HG02943 (cell line): ENCODE data around the gene IGFLR1.
"Not testable (repeated sequence)": the region's sequence is repeated elsewhere in the genome, so short reads cannot be mapped to it uniquely, and the experiment has no call there.

ENCODE experiments used
- ATAC-seq: cut with Tn5 transposase; IDR thresholded peaks from one replicate; pipeline ENCODE4 v1.9.1; 2021; ENCODE audit warnings: mild to moderate bottlenecking, low read depth, moderate library complexity; ENCODE audit not compliant: unreplicated experiment

The IGFLR1 gene

DNA sequence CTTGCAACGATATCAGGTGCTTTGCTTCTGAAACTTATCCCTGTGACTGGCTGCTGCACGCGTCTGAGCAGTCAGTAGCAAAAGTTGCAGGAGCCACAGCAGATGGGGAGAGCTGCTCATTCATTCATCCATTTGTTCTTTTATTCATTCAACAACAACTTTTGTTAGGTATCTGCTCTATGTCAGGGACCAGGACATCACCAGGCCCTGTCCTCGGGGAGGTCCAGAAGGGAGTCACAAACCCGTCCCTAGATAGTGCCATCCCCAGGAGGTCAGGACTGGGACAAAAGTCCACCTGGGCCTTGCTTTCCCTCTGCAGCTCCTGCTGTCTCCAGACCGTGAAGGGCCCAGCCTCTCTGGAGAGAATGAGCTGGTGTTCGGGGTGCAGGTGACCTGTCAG is 35.7 kb upstream of the IGFLR1 start:
- no peak for ATAC-seq

DNA sequence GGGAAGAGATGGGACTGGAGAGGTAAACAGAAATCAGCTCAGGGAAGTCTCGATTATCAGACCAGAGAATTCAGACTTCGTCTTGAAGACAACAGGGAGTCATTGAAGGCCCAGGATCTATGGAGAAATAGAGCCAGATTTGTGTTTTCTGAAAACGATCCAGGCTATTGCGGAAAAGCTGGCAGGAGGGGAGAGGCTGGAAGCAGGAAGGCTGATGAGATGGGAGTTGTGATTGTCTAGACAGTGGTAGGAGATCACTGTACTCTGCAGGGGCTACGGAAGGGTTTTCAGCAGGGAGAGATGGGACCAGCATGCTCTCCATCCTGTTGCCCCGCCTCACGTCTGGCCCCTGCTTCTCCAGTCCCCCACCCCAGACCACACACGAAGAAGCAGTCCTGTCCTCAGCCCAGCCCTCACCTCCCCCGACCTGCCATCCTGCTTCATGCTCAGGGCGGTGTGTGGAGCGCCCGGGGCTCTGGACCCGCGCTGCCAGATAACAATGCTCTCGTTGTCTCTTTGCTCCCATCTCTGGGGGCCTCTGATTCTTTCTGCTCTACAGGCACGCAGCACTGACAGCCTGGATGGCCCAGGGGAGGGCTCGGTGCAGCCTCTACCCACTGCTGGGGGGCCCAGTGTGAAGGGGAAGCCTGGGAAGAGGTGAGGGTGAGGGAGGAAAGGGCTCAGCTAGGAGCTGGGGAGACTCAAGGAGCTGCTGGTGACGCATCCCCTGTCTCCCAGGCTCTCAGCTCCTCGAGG is 35.0 kb upstream of the IGFLR1 start:
- ATAC-seq = no peak

DNA sequence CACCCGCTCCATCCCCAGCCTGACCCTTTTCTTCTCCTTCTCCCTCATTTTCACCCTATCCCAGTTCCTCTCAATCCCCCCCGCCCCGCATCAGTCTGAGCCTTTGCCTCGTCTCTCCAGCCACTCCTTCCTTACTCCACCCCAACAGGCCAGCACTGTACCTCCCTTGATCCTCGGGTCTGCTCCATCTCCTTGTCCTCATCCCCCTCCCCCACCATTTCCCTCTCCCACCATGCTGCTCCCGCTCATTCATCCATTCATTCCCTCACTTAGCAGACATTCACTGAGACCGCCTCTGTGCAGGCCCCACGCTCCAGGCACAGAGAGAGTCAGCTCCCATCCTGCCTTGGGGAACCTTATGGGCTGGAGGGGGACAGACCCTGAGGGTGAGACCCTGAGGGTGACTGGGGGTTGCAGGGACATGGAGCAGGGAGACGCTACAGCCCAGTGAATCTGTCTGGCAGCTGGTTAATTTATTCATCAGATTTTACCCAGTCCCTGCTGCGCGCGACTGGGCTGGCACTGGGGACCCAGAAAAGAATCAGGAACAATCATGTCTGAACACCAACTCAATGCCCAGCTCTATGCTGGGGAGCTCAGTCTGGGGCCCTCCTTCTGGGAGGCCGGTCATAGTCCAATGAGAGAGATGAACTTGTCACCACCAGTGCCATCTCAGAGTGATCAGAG is 34.0 kb upstream of the IGFLR1 start:
- ATAC-seq = no peak

DNA sequence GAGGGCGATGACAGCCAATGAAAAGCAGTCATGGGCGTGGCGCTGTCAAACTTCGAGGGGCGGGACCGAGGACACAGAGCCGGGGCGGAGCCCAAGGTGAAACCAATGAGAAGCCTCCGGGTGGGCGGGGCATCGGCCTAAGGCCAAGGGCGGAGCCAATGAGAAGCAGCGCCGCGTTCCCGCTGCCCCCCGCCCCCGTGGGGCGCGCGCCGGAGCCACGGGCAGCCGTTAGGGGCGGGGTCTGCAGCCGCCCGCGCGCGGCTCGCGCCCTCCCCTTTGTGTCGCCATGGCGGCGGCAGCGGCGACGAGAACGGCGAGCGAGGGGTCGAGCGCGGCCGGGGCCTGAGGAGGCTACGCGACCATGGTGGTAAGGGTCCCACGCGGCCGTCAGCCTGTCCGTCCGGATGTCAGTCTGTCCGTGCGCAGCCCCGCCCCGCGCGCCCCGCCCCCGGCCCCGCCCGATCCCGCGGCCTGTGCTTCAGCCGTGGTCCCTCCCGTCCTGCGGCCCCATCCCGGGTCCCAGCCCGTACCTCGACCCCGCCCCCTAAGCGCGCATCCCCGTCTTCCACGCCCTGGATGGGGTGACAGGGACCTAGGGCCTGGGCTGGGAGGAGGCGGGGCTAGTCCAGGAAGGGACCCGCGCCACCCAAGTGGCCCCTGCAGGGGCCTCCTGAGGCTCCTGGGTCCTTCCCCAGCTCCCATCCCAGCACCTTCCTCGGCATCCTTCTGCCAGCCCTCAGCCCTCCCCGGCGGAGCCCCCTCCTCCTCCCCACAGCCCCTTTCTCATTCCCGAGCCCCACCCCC is 33.2 kb upstream of the IGFLR1 start, which contains the start of gene ARHGAP33:
ARHGAP33 (plus strand) TSS at position 267 of the 804 bp plus-strand sequence; CDS start at position 362, 95 bp downstream.
- peak; percentile 76 for ATAC-seq

DNA sequence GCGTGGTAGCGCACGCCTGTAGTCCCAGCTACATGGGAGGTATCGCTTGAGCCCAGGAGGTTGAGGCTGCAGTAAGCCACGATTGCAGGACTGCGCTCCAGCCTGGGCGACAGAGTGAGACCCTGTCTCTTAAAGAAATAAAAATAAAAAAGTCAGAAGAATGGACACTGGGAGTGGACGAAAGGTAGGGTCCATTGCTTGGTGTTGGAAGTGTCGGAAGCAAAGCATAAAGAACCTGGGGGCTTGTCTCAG is 32.7 kb upstream of the IGFLR1 start:
- ATAC-seq = no peak

DNA sequence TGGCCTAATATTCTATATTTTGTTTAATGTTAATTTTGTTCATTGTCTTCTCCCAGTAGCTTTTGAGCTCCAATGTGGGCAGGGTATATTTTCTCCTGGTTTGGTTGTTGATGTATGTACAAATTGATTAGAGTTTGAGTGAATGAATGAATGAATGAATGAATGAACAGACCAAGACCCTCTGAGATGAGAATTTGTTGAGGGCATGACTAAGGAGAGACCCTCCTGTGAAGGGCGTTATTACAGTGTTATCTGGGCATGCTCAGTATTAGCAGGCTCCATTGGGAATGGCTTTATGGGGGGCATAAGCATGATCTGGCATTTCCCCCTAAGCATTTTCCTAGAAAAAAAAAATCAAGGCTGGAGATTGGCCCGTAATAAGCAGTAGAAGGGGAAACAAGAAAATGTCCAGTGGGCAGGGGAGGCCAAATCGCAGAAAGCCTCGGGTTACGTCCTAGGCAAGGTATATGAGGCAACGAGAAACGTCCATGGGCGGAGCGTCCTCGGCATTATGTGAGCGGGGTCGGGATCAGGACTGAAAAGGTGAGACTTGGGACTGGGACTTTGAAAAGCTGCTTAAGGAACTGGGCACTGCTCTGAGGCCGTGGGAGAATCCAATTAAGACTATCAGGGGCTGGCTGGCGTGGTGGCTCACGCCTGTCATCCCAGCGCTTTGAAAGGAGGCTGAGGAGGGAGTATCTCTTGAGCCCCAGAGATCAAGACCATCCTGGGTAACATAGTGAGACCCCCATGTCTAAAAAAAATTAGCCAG is 32.2 kb upstream of the IGFLR1 start:
- no peak for ATAC-seq

DNA sequence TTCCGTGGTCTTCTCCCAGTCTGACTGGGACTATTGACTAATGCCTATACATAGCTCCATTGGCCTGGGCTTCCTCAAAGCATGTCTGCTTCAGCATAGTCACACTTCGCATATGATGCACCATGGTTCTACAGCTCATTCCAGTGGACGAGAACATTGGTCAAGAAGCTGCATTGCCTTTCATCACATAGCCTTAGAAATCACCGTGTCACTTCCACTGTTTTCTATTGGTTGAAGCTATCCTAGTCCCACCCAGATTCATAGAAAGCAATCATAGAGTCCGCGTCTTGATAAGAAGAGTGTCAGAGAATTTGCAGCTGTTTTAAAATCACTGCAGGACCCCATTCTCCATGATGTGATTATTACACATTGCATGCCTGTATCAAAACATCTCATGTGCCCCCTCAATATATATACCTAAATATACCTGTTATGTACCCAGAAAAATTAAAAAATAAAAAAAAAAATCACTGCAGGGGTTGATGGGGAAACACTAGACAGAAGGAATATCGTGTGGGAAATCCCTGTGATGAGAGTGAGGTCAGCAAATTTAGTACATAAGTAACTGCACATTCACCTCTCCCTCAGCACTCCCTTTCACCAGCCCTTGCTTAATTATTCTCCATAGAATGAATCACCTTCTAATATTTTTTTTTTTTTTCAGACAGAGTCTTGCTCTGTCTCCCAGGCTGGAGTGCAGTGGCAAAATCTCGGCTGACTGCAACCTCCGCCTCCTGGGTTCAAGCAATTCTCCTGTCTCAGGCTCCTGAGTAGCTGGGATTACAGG is 31.0 kb upstream of the IGFLR1 start:
- ATAC-seq = no peak

DNA sequence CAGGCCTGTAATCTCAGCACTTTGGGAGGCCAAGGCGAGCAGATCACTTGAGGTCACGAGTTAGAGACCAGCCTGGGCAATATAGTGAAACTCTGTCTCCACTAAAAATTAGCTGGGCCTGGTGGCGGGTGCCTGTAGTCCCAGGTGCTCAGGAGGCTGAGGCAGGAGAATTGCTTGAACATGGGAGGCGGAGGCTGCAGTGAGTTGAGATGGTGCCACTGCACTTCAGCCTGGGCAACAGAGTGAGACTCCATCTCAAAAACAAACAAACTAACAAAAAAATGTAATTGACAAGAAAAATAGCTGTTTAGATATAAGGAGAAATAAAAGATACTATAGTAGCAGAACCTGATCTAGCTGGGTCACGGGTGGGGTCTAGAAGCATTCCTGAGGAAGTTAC is 30.1 kb upstream of the IGFLR1 start:
- not testable (repeated sequence) for ATAC-seq

DNA sequence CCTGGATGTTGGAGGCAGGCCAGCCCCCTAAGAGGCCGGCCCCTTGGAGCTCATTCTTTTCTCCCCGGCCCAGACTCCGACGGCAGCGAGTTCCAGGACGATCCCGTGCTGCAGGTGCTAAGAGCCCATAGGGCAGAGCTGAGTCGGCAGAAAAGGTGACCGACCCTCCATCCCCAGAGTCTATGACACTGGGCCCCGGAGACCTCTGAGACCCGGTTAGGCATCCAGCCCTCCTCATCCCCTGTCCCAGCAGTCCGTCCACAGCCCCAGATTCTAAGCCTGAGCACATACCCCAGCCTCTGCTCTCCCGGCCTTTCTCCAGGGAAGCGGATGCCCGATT is 25.8 kb upstream of the IGFLR1 start:
- no peak for ATAC-seq

DNA sequence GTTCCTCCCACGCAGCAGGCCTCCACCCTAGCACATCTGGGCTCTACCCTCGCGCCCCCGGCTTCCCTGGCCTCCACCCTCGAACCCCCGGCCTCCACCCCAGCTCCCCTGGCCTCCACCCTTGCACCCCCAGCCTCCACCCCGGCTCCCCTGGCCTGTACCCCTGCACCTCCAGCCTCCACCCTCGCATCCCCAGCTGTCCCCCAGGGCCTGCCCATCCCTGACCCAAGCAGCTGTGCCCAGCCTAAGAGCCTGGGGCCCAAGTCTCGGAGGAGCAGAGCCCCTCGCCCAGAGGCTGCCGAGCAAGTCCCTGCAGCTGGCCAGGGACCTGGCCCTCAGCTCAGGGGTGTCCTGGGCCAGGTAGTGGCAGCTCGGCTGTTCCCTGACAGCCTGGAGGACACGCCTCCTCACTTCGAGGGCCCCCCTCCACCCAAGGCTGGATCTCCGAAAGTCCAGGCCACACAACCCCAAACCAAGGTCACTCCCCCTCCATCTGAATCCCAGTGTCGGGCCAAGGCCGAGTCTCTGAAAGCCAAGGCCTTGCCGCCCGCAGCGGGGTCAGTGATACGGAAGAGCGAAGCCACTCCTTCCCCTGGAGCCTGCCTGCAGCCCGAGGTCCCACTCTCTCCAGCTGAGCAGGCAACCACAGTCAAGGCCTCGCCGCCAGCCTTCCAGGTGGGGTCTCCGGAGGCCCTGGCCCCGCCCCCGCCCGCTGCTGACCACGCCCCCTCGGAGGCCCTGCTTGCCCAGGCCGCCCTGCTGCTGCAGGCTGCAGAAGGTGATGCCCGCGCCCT is 25.2 kb upstream of the IGFLR1 start:
- ATAC-seq = no peak

DNA sequence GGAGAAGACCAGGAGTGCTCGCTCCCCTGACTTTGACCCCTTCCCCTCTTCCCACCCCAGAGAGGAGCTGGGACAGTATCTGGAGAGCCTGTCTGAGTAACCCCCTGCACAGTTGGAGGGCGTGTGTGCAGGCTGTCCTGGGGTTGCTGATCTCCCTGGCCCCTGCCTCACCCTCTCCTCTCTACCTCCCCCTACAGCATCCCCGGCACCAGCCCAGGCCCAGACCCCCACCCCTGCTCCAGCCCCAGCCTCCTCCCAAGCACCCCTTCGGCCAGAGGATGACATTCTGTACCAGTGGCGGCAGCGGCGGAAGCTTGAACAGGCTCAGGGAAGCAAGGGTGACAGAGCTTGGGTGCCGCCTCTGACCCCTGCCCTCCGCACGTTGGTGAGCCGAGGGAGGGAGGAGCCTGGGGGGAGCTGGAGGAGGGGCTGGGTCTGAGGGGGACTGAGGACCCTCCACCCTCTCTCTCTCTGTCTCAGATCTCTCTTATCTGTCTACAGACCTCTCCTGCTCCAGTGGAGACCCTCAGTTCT is 24.4 kb upstream of the IGFLR1 start:
- no peak for ATAC-seq

DNA sequence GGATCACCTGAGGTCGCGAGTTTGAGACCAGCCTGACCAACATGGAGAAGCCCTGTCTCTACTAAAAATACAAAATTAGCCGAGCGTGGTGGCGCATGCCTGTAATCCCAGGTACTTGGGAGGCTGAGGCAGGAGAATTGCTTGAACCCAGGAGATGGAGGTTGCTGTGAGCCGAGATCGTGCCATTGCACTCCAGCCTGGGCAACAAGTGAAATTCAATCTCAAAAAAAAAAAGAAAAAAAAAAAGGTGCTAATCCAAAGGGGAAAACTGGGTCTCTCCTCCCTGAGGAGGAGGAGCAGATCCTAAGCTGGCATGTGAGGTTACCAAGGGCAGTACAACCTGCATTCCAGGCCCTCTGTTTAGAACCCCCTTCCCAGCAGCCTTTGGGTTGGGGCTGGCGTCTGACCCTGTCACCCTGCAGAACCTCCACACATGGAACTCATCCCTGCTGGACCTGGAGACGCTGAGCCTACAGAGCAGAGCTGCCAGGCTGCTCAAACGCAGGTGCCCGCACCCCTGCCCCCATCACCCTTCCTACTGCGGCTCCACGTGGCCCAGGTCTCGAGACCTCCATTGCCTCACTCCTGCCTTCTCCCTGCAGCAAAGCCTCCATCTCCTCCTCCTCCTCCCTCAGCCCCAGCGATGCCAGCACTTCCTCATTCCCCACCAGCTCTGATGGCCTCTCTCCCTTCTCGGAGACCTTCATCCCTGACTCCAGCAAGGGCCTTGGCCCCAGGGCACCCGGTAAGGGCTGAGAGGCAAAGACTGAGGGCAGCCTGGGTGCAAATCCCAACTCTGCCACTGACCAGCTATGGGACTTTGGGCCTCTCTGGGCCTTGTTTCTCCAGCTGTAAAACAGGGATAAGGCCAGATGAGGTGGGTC is 22.4 kb upstream of the IGFLR1 start:
- ATAC-seq = no peak

DNA sequence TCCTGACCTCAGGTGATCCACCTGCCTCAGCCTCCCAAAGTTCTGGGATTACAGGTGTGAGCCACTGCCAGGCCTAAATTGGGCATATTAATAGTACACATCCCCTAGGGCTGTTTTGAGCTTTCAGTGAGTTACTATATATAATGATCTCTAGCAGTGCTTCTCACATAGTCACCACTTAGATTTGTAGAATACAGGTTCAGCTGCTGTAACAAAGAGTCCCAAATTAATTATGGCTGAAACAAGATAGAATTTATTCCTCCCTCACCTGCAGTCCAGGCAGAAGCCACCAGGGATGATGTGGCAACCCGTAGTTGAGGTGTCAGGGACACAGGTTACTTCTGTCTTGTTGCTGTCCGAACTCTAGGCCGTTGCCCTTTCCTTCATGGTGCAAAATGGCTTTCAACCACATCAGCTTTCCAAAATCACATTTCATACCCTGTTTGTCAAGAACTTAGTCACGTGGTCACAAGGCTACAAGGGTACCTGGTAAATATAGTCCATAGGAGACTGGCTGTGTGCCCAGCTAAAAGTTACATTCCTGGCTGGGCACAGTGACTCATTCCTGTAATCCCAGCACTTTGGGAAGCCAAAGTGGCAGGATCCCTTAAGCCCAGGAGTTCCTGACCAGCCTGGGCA is 18.6 kb upstream of the IGFLR1 start:
- ATAC-seq = no peak

DNA sequence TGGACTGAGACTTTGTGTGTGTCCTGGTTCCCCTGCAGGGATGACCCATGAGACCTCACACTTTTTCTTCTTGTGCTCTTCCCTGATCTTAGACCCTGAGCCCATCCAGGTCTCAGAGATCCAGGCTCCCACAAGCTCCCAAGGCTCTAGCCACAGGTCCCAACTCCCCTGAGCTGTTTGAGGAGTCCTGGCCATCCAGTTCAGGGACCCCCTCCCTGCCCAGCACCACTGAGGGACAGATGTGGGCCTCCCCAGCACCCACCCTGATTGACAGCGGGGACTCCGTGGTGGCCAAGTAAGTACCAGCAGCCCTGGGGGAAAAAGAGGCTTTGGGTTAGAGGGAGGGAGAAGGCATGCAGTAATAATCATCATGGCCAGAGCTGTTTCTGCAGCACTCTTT is 17.4 kb upstream of the IGFLR1 start:
- no peak for ATAC-seq

DNA sequence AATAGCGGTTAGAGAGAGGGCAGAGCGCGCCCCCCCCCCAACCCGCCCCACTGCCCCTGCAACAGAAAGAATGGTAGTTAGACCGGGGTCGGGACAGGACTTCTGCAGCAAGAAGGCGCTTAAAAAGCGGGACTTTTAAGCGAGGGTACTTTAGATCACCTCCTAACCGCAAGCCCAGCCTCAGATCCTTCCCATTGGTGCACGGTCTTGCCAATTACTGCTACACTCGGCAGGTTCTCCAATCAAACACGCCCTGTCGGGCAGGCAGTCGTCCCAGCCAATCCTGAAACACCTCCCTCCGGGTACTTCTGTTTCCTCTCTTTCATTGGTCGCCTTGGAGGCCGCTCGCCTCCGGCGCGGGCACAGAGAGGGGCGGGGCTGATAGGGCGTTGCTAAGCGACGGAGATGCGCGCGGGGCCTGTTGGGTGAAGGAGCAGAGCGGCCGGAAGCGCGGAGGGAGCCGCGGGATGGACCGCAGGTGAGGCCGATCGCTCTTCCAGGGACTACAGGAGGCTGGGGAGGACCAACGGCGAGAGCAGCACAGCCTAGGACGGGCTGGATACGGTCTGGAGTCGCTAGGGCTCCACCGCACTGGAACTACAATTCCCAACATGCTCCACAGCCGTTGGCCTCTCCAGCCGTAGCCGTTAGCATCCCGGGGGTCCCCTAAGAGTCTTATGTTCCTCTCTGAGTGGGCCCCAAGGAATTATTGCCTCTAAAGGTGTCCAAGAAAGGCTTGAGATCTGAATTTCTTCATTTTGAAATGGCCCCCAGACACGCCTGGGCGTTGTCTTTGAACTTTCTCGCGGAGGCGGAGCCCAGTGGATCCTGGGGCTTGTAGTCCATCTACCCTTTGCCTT is 15.7 kb upstream of the IGFLR1 start, which contains the start of gene PROSER3:
PROSER3 (plus strand) TSS at position 428 of the 860 bp plus-strand sequence; CDS start at position 468, 40 bp downstream.
- peak; percentile 96 for ATAC-seq

DNA sequence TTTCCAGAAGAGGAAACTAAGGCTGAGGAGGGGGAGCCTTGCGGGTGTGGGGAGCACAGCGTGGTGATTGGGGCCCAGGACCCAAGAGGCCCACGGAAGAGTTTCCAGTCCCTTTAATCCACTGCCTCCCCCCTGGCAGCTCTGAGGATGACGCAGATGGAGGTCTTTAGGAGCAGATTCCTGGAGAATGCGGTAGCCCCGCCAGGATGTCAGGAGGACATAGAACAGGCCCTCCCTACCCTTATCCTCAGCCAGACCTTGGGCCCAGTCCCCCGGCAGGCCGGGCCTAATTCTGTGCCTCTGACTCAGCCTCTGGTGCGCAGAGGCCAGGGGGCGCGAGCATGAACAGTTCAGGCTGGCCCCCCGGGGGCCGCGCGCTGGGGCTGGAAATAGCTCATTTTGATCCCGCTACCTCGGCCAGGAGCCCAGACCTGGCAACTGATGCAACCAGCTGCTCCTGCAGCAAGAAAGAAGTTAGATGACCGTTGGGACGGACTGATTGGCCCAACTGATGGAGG is 15.0 kb upstream of the IGFLR1 start:
- ATAC-seq = no peak
